Measurements from ENCODE around the gene PRCP. TPM values are rescaled to one million over a fixed set of nuclear protein-coding genes. Genes with fewer than 3 reads are reported as not detected.

Gene PRCP
- total RNA-seq, 3 donors from 2014 or later, result 29.6 to 35.6 (median 30.8) TPM

GRCh38 chr11:82810738-82811137, 89.5 kb downstream of the PRCP start:
- no peaks in the 10 kb centered on the region for H3K4me1 ChIP-seq (ENCODE audit: low read depth)
- H3K4me3 ChIP-seq, result no peak overlapping the region
- intact Hi-C loops (cut with DNase I, micrococcal nuclease), result no loop called here
- no peaks in the 10 kb centered on the region for H3K36me3 ChIP-seq (ENCODE audit: low read depth)
- no peak for DNase-seq
- H3K9me3 ChIP-seq, result no peaks in the 10 kb centered on the region
- no peak for ATAC-seq
- TF ChIP-seq, protein P1, sequence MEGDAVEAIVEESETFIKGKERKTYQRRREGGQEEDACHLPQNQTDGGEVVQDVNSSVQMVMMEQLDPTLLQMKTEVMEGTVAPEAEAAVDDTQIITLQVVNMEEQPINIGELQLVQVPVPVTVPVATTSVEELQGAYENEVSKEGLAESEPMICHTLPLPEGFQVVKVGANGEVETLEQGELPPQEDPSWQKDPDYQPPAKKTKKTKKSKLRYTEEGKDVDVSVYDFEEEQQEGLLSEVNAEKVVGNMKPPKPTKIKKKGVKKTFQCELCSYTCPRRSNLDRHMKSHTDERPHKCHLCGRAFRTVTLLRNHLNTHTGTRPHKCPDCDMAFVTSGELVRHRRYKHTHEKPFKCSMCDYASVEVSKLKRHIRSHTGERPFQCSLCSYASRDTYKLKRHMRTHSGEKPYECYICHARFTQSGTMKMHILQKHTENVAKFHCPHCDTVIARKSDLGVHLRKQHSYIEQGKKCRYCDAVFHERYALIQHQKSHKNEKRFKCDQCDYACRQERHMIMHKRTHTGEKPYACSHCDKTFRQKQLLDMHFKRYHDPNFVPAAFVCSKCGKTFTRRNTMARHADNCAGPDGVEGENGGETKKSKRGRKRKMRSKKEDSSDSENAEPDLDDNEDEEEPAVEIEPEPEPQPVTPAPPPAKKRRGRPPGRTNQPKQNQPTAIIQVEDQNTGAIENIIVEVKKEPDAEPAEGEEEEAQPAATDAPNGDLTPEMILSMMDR (IDR thresholded peaks at IDR 0.05), result no peak

GRCh38 chr11:82810326-82810725, 89.9 kb downstream of the PRCP start:
- no peaks in the 10 kb centered on the region for H3K36me3 ChIP-seq (ENCODE audit: low read depth)
- no peak for DNase-seq
- intact Hi-C loops (cut with DNase I, micrococcal nuclease), result no loop called here
- no peaks in the 10 kb centered on the region for H3K4me1 ChIP-seq (ENCODE audit: low read depth)
- no peak for ATAC-seq
- TF ChIP-seq, protein P1 (IDR thresholded peaks at IDR 0.05), result no peak
- H3K9me3 ChIP-seq, result no peaks in the 10 kb centered on the region
- no peak overlapping the region for H3K4me3 ChIP-seq

DNA sequence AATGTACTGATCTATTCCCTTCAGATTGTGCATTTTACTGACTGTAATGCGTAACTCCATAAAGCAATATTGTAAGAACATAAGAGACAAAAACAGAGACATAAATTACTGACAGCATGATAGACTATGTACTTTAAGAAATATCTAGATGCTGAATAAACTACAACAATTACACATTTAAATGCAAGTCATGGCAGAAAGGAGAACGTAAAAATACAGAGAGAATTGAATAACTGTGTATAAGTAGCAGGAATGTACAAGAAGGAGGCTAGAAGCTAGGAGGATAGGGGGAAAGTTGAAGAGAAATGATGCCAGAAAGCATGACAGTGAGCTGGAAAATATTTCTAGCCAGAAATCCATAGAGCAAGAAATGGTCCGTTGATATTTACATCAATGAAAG, 92.6 kb downstream of the PRCP start:
- ATAC-seq, result no peak
- DNase-seq, result no peak
- intact Hi-C loops (cut with DNase I, micrococcal nuclease), result no loop called here
- Histone ChIP-seq H3K4me3 (no peak overlapping the region), H3K4me1 (ENCODE audit: low read depth) (no peaks in the 10 kb centered on the region), H3K36me3 (ENCODE audit: low read depth) (no peaks in the 10 kb centered on the region), H3K9me3 (no peaks in the 10 kb centered on the region)
- TF ChIP-seq, protein P1 (IDR thresholded peaks at IDR 0.05), result no peak

- H3K9me3 ChIP-seq, result no peaks in the 10 kb centered on the region
- no peak overlapping the region for H3K4me3 ChIP-seq
- no peaks in the 10 kb centered on the region for H3K4me1 ChIP-seq (ENCODE audit: low read depth)
- no peaks in the 10 kb centered on the region for H3K36me3 ChIP-seq (ENCODE audit: low read depth)
- DNase-seq (no peak), ATAC-seq (no peak)
- TF ChIP-seq, protein P1 (IDR thresholded peaks at IDR 0.05), result no peak
- intact Hi-C loops (cut with DNase I, micrococcal nuclease), result no loop called here
Measured at GRCh38 chr11:82802710-82803109, 97.5 kb downstream of the PRCP start.

DNA sequence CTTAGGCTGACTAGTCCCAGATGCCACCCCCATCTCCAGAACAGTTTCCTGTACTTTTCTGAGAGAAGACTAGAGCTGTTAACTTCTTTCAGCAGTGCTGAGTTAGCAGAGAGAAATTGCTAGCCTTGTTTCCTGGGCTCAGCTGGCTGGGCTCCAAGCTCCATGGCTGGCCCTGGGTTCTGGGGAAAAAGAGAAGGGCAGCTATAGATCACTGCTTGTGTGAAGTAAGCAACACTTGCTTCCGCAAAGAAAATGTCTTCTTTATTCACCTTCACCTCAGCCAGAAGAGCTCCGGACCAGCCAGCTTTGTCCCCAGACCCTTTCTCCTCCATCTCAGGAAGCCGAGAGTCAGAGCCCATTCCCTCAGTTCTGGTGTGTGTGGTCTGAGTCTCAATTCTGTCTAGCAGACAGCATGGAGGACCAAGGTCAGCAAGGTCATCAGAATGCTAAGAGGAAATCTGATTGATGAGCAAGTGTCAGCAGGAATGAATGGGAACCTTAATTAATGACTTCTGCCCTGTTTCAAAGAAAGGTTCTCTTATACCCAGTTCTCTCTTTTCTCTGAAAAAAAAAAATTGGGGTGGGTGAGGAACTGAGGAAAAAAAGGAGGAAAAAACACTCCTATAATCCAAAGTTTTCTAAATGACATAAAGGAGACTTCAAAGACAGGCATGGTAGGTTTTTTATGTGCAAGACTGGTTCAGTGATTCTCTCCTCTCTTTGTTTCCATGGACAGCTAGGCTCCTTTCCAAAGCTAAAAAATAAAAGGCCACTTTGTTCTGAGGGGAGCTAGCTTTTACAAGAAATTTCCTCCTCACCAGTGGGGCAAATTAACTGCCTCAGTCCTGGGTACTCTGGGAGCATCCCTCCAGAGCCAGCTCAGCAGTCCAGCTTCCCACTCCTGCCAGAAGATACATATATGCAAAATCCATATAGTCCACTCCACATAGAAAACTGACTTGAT, 103.0 kb downstream of the PRCP start:
- H3K36me3 ChIP-seq (ENCODE audit: low read depth), result no peaks in the 10 kb centered on the region
- ATAC-seq (no peak), DNase-seq (peak in 1 of 3 donors; percentile 12)
- no peaks in the 10 kb centered on the region for H3K4me1 ChIP-seq (ENCODE audit: low read depth)
- H3K4me3 ChIP-seq, result no peak overlapping the region
- TF ChIP-seq, protein P1 (IDR thresholded peaks at IDR 0.05), result no peak
- H3K9me3 ChIP-seq, result no peaks in the 10 kb centered on the region
- intact Hi-C loops (cut with DNase I, micrococcal nuclease), result no loop called here
